Measurements from ENCODE around the gene UBE3C.
"Not testable (repeated sequence)": the region's sequence is repeated elsewhere in the genome, so short reads cannot be mapped to it uniquely, and the experiment has no call there.

The UBE3C gene

DNA sequence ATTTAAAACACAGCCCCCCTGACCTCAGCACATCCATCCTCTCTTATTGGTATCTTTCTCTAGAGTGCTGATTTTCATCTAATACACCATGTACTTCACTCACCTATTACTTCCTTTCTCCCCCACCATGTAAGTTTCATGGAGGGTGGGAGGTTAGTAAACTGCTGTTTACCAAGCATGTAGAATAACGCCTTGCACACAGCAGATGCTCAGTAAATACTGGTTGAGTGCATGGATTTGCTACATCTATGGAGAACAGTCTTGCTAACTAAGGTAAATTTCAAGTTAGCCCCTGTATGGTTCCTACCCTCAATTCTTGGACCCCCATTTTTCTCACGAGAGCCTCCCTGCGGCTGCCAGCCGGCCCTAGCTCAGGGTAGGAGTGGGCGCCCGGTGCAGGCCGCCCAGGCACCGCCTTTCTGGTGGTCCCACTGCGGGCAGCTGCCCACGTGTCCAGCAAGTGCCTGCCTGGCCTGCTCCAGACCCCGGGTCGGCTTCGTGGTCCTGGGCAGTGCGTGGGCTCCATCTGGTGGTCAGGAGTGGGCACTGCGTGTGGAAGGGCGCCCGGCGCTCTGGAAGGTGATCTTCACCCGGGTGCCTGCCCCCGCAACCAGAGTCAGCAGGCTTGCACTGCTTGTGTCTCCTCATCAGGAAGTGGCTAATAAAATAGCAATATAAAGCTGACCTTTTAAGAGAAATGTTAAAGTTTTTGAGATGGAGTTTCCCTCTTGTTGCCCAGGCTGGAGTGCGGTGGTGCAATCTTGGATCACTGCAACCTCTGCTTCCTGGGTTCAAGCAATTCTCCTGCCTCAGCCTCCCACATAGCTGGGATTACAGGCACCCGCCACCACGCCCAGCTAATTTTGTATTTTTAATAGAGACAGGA, 134.7 kb downstream of the UBE3C start:
- H3K4me1 ChIP-seq (ENCODE audit: insufficient read depth, low read length, severe bottlenecking) = peaks cover 14% of the 10 kb centered on the region
- H3K9ac ChIP-seq (ENCODE audit: low read length) = no peak overlapping the region
- TF ChIP-seq, protein P1, sequence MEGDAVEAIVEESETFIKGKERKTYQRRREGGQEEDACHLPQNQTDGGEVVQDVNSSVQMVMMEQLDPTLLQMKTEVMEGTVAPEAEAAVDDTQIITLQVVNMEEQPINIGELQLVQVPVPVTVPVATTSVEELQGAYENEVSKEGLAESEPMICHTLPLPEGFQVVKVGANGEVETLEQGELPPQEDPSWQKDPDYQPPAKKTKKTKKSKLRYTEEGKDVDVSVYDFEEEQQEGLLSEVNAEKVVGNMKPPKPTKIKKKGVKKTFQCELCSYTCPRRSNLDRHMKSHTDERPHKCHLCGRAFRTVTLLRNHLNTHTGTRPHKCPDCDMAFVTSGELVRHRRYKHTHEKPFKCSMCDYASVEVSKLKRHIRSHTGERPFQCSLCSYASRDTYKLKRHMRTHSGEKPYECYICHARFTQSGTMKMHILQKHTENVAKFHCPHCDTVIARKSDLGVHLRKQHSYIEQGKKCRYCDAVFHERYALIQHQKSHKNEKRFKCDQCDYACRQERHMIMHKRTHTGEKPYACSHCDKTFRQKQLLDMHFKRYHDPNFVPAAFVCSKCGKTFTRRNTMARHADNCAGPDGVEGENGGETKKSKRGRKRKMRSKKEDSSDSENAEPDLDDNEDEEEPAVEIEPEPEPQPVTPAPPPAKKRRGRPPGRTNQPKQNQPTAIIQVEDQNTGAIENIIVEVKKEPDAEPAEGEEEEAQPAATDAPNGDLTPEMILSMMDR (IDR thresholded peaks at IDR 0.05; ENCODE audit: low read length) = peak; percentile 98
- TF ChIP-seq EZH2 (IDR thresholded peaks at IDR 0.05; ENCODE audit: borderline replicate concordance, low read length) = no peak
- H4K20me1 ChIP-seq (ENCODE audit: insufficient read depth, low read length) = no peaks in the 10 kb centered on the region
- H3F3A ChIP-seq (ENCODE audit: insufficient read depth, low read length) = no peaks in the 10 kb centered on the region
- H3K36me3 ChIP-seq (ENCODE audit: insufficient read depth, low read length) = peaks cover 29% of the 10 kb centered on the region
- H3K4me2 ChIP-seq (ENCODE audit: low read length) = peak overlapping the region; percentile 10; the same call in 1 of the 2 replicates
- H3K4me3 ChIP-seq (ENCODE audit: low read depth, low read length, poor library complexity, severe bottlenecking) = no peak overlapping the region
- no peaks in the 10 kb centered on the region for H3K79me2 ChIP-seq (ENCODE audit: insufficient read depth, low read length)
- H2AFZ ChIP-seq (ENCODE audit: low read length) = no peak overlapping the region
- H3K27ac ChIP-seq (ENCODE audit: low read depth, low read length, poor library complexity, severe bottlenecking) = no peak overlapping the region
- H3K27me3 ChIP-seq (ENCODE audit: insufficient read depth, low read length) = peaks cover 4% of the 10 kb centered on the region; the same call in 1 of the 2 replicates
- H3K9me2 ChIP-seq (ENCODE audit: low read depth, low read length) = no peaks in the 10 kb centered on the region
- no peaks in the 10 kb centered on the region for H3K9me3 ChIP-seq (ENCODE audit: low read length)

- H3K4me2 ChIP-seq (ENCODE audit: low read length); H3K9me3 ChIP-seq (ENCODE audit: low read length); H3K9ac ChIP-seq (ENCODE audit: low read length); H3K27ac ChIP-seq (ENCODE audit: low read depth, low read length, poor library complexity, severe bottlenecking); H3K9me2 ChIP-seq (ENCODE audit: low read depth, low read length); H4K20me1 ChIP-seq (ENCODE audit: insufficient read depth, low read length); H3F3A ChIP-seq (ENCODE audit: insufficient read depth, low read length); H3K27me3 ChIP-seq (ENCODE audit: insufficient read depth, low read length); H2AFZ ChIP-seq (ENCODE audit: low read length); H3K4me3 ChIP-seq (ENCODE audit: low read depth, low read length, poor library complexity, severe bottlenecking); H3K79me2 ChIP-seq (ENCODE audit: insufficient read depth, low read length): not testable (repeated sequence)
- Histone ChIP-seq H3K36me3 (ENCODE audit: insufficient read depth, low read length) (peaks cover 24% of the 10 kb centered on the region), H3K4me1 (ENCODE audit: insufficient read depth, low read length, severe bottlenecking) (peaks cover 19% of the 10 kb centered on the region)
Measured at GRCh38 chr7:157274094-157274634, 135.4 kb downstream of the UBE3C start.

DNA sequence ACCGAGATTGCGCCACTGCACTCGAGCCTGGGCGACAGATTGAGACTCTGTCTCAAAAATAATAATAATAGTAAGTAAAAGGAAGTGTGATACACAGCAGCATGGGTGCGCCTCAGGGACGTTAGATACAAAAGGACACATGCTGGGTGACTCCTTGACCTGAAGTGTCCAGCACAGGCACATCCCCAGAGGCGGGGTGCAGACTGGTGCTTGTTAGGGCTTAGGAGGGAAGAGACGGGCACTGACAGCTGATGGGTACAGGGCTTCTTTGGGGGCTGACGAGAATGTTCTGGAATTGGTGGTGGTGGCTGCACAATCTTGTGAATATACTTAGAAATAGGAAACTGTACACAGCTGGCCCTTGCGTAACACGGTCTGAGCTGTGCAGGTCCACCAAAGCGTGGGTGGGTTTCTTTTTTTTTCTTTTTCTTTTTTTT, 136.3 kb downstream of the UBE3C start:
- Histone ChIP-seq H2AFZ (ENCODE audit: low read length) (no peak overlapping the region), H3K4me3 (ENCODE audit: low read depth, low read length, poor library complexity, severe bottlenecking) (no peak overlapping the region), H3K9ac (ENCODE audit: low read length) (no peak overlapping the region), H3K27ac (ENCODE audit: low read depth, low read length, poor library complexity, severe bottlenecking) (no peak overlapping the region), H3F3A (ENCODE audit: insufficient read depth, low read length) (no peaks in the 10 kb centered on the region), H3K27me3 (ENCODE audit: insufficient read depth, low read length) (peaks cover 4% of the 10 kb centered on the region; the same call in 1 of the 2 replicates), H3K79me2 (ENCODE audit: insufficient read depth, low read length) (no peaks in the 10 kb centered on the region), H4K20me1 (ENCODE audit: insufficient read depth, low read length) (no peaks in the 10 kb centered on the region), H3K9me2 (ENCODE audit: low read depth, low read length) (no peaks in the 10 kb centered on the region), H3K4me2 (ENCODE audit: low read length) (no peak overlapping the region), H3K4me1 (ENCODE audit: insufficient read depth, low read length, severe bottlenecking) (peaks cover 22% of the 10 kb centered on the region), H3K36me3 (ENCODE audit: insufficient read depth, low read length) (peaks cover 15% of the 10 kb centered on the region), H3K9me3 (ENCODE audit: low read length) (no peaks in the 10 kb centered on the region)
- TF ChIP-seq EZH2 (IDR thresholded peaks at IDR 0.05; ENCODE audit: borderline replicate concordance, low read length) = no peak
- TF ChIP-seq, protein P1 (IDR thresholded peaks at IDR 0.05; ENCODE audit: low read length) = no peak

Measured in OCI-LY1 (cell line).